ENCODE results near the gene ADAMTS4.
A peak's percentile ranks its signal among the peaks of the same experiment; 100 is the strongest.

ADAMTS4 gene

DNA sequence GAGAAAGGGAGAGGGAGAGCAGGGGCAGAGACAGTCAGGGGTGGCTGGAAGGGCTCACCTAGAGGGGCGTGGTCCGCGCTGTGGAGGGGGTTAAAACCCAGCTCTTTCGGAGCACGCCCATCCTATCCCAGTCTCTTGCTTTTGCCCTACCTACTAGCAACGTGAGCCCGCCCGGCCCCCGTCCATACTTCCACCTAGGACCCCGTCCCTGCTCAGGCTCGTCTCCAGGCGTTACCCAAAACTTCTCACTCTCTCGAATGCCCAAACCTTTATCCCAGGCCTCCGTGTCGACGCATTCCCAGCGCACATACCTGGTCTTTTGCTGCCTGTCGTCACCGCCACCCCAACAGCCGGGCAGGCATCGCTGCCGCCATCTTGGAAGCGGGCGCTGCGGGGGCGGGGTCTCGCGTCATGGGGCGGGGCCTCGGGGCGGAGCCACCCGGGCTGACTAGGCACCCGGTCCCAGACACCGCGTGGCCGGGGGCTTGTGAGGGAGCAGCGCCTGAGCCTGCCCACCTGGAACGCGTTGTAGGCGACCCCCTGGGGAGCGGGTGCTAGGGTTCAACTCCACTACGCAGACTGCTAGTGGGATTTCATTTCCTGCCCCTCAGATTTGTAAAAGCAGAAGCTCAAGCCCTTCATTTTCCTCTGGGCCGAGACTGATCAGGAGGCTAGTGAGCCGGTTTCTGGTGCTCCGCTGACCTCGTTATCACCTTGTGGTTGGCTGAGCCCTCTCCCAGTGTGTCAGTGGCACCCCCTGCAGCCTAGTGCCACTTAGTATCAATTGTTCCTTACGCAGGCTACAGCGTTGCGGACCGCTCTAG lies 21.5 kb downstream of the ADAMTS4 start, which contains the start of gene B4GALT3:
B4GALT3 (minus strand) TSS at position 396 of the 824 bp plus-strand sequence. CDS start 1,447 bp downstream, outside the sequence.
- Histone ChIP-seq H3K9me3 (ENCODE audit: control insufficient read depth in 1 of 2, low read length in 2 of 2) (no peaks in the 10 kb centered on the region), H3K27ac (ENCODE audit: low read length) (peak within 1 kb of the TSS; percentile 96), H3K4me1 (ENCODE audit: control insufficient read depth in 1 of 2, insufficient read depth in 2 of 2, low read length in 2 of 2) (peaks cover 21 to 23% of the 10 kb centered on the region in 2 donors), H3K4me3 (ENCODE audit: low read depth in 1 of 2, low read length in 2 of 2) (peak within 1 kb of the TSS; percentile 72 to 95), H3K27me3 (ENCODE audit: low read depth, low read length) (no peaks in the 10 kb centered on the region), H3K36me3 (ENCODE audit: control insufficient read depth in 1 of 2, insufficient read depth in 2 of 2, low read length in 2 of 2) (peaks cover 27 to 32% of the 10 kb centered on the region in 2 donors)

DNA sequence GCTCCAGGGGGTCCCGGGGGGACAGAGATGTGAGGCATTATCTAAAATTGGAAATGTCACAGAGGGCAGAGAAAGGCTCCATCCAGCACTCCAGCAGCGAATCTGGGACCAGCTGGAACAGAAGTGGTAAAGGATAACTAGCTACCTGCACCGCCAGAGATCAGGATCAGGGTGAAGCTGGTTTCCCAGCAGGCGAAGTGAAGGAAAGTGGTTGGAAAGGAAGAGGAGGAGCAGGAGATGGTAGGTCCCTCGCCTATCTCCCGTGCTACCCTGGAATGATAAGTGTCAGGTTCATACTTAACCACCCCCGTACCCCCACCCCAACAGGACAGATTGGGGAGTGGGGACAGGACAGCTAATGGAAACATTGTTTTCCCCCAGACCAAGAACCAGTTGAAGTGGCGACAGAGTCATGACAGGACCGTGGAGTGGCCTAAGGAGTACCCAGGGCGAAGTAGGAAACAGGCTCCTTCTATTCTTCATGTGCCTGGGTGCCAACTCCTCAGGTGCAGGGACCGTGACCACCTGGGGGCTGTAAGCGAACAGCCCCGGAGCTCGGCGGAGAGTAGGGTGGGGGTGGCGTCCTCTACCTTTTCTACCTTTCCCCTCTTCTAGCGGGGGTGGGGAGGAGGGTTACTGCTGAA lies 22.3 kb downstream of the ADAMTS4 start:
- peaks cover 34 to 39% of the 10 kb centered on the region in 2 donors for H3K36me3 ChIP-seq (ENCODE audit: control insufficient read depth in 1 of 2, insufficient read depth in 2 of 2, low read length in 2 of 2)
- H3K27me3 ChIP-seq (ENCODE audit: low read depth, low read length): no peaks in the 10 kb centered on the region
- H3K9me3 ChIP-seq (ENCODE audit: control insufficient read depth in 1 of 2, low read length in 2 of 2): no peaks in the 10 kb centered on the region
- H3K27ac ChIP-seq (ENCODE audit: low read length): peak overlapping the region; percentile 96
- peaks cover 21 to 24% of the 10 kb centered on the region in 2 donors for H3K4me1 ChIP-seq (ENCODE audit: control insufficient read depth in 1 of 2, insufficient read depth in 2 of 2, low read length in 2 of 2)
- peak overlapping the region; percentile 72 to 95 for H3K4me3 ChIP-seq (ENCODE audit: low read depth in 1 of 2, low read length in 2 of 2)

DNA sequence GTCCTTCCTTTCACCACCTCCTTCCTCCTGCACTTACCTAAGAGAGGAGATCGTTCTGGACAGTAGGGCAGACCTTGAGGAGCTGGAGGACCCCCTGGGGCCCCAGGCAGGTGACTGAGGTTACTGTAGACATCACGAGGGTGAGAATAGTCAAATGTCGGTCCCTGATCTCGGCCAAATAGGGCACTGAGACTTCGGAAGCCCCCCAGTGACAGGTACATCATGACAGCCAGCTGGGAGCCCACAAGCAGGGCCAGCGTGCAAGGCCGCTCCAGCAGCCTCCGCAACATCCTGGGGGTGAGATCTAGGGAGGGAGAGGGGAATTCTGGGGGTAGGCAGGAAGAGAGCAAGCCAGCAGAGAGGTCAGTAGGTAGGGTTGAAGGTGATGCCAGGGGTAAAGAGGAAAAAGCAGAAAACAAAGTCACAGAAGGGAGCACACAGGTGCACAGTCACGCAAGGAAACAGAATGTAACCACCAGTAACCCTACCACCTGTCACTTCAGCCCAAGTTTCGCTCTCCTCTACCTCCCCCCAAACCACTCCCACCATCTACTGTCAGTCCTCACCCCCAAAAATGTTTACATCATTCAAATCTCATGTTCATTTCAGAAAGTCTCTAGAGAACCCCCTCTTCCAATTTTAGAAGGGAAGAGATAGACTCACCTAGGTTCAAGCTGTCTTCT lies 22.9 kb downstream of the ADAMTS4 start:
- Histone ChIP-seq H3K4me1 (ENCODE audit: control insufficient read depth in 1 of 2, insufficient read depth in 2 of 2, low read length in 2 of 2) (peaks cover 21 to 24% of the 10 kb centered on the region in 2 donors), H3K9me3 (ENCODE audit: control insufficient read depth in 1 of 2, low read length in 2 of 2) (no peaks in the 10 kb centered on the region), H3K4me3 (ENCODE audit: low read depth in 1 of 2, low read length in 2 of 2) (peak overlapping the region; percentile 72 to 95), H3K36me3 (ENCODE audit: control insufficient read depth in 1 of 2, insufficient read depth in 2 of 2, low read length in 2 of 2) (peaks cover 41 to 46% of the 10 kb centered on the region in 2 donors), H3K27ac (ENCODE audit: low read length) (peak overlapping the region; percentile 96), H3K27me3 (ENCODE audit: low read depth, low read length) (no peaks in the 10 kb centered on the region)

- Histone ChIP-seq H3K4me1 (ENCODE audit: control insufficient read depth in 1 of 2, insufficient read depth in 2 of 2, low read length in 2 of 2) (peaks cover 21 to 24% of the 10 kb centered on the region in 2 donors), H3K36me3 (ENCODE audit: control insufficient read depth in 1 of 2, insufficient read depth in 2 of 2, low read length in 2 of 2) (peaks cover 48 to 56% of the 10 kb centered on the region in 2 donors), H3K27ac (ENCODE audit: low read length) (no peak overlapping the region), H3K4me3 (ENCODE audit: low read depth in 1 of 2, low read length in 2 of 2) (no peak overlapping the region), H3K27me3 (ENCODE audit: low read depth, low read length) (no peaks in the 10 kb centered on the region), H3K9me3 (ENCODE audit: control insufficient read depth in 1 of 2, low read length in 2 of 2) (no peaks in the 10 kb centered on the region)
These were observed 23.9 kb downstream of the ADAMTS4 start for GRCh38 chr1:161174911-161175310.

DNA sequence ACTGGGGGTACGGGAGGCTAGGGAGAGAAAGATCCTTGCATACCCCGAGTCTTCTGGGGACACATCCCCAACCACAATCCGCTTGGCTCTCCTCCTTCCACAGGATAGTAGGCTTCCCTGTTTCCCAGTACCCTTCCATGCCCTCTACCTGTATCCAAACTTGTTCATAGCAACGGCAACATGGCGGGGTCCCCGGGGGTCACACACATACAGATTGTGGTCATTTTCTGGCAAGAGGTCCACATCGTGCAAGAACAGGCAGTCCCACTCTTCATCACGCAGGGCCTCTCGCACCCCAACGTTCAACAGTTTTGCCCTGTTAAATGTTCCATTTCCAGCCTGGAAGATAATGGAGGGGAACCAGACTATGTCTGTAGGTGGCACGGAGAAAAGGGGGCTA lies 25.1 kb downstream of the ADAMTS4 start:
- no peak overlapping the region for H3K4me3 ChIP-seq (ENCODE audit: low read depth in 1 of 2, low read length in 2 of 2)
- peaks cover 52 to 66% of the 10 kb centered on the region in 2 donors for H3K36me3 ChIP-seq (ENCODE audit: control insufficient read depth in 1 of 2, insufficient read depth in 2 of 2, low read length in 2 of 2)
- H3K27ac ChIP-seq (ENCODE audit: low read length): peak overlapping the region; percentile 46
- H3K27me3 ChIP-seq (ENCODE audit: low read depth, low read length): no peaks in the 10 kb centered on the region
- H3K9me3 ChIP-seq (ENCODE audit: control insufficient read depth in 1 of 2, low read length in 2 of 2): no peaks in the 10 kb centered on the region
- peaks cover 21 to 24% of the 10 kb centered on the region in 2 donors for H3K4me1 ChIP-seq (ENCODE audit: control insufficient read depth in 1 of 2, insufficient read depth in 2 of 2, low read length in 2 of 2)

DNA sequence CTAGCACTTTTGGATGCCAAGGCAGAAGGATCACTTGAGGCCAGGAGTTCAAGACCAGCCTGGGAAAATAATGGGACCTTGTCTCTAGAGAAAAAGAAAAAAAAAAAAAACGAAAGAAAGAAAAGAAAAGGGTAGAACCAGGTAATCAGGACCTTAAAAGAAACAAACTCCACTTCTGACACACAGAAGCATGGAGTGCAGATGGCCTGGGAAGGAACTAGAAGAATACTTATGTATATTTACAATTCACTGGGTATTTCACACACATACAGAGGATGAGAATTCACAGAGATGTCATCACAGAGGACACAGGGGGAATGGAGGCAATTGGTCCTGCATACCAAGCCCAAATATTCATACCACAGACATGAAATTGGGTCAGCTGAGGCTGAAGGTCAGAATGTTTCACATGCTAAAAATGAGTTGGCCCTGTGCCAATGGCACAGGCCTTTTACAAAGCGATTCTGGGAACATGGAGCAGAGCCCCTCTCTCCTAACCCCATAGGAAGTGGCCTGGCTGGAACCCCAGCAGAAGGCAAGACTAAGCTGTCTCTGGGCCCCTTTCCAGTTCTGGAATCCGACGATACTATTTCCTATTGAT lies 26.0 kb downstream of the ADAMTS4 start:
- Histone ChIP-seq H3K4me3 (ENCODE audit: low read depth in 1 of 2, low read length in 2 of 2) (no peak overlapping the region), H3K27ac (ENCODE audit: low read length) (peak overlapping the region; percentile 46), H3K9me3 (ENCODE audit: control insufficient read depth in 1 of 2, low read length in 2 of 2) (no peaks in the 10 kb centered on the region), H3K4me1 (ENCODE audit: control insufficient read depth in 1 of 2, insufficient read depth in 2 of 2, low read length in 2 of 2) (peaks cover 16 to 29% of the 10 kb centered on the region in 2 donors), H3K27me3 (ENCODE audit: low read depth, low read length) (no peaks in the 10 kb centered on the region), H3K36me3 (ENCODE audit: control insufficient read depth in 1 of 2, insufficient read depth in 2 of 2, low read length in 2 of 2) (peaks cover 52 to 66% of the 10 kb centered on the region in 2 donors)

GRCh38 chr1:161172349-161172748 lies 26.5 kb downstream of the ADAMTS4 start:
- Histone ChIP-seq H3K27ac (ENCODE audit: low read length) (peak overlapping the region; percentile 46), H3K27me3 (ENCODE audit: low read depth, low read length) (no peaks in the 10 kb centered on the region), H3K4me1 (ENCODE audit: control insufficient read depth in 1 of 2, insufficient read depth in 2 of 2, low read length in 2 of 2) (peaks cover 12 to 35% of the 10 kb centered on the region in 2 donors), H3K4me3 (ENCODE audit: low read depth in 1 of 2, low read length in 2 of 2) (no peak overlapping the region), H3K9me3 (ENCODE audit: control insufficient read depth in 1 of 2, low read length in 2 of 2) (no peaks in the 10 kb centered on the region), H3K36me3 (ENCODE audit: control insufficient read depth in 1 of 2, insufficient read depth in 2 of 2, low read length in 2 of 2) (peaks cover 52 to 66% of the 10 kb centered on the region in 2 donors)

- no peaks in the 10 kb centered on the region for H3K9me3 ChIP-seq (ENCODE audit: control insufficient read depth in 1 of 2, low read length in 2 of 2)
- H3K36me3 ChIP-seq (ENCODE audit: control insufficient read depth in 1 of 2, insufficient read depth in 2 of 2, low read length in 2 of 2): peaks cover 52 to 66% of the 10 kb centered on the region in 2 donors
- no peak overlapping the region for H3K27ac ChIP-seq (ENCODE audit: low read length)
- peaks cover 12 to 39% of the 10 kb centered on the region in 2 donors for H3K4me1 ChIP-seq (ENCODE audit: control insufficient read depth in 1 of 2, insufficient read depth in 2 of 2, low read length in 2 of 2)
- no peaks in the 10 kb centered on the region for H3K27me3 ChIP-seq (ENCODE audit: low read depth, low read length)
- H3K4me3 ChIP-seq (ENCODE audit: low read depth in 1 of 2, low read length in 2 of 2): no peak overlapping the region
These were observed 27.2 kb downstream of the ADAMTS4 start for GRCh38 chr1:161171696-161172095.

GRCh38 chr1:161171191-161171590 lies 27.7 kb downstream of the ADAMTS4 start:
- Histone ChIP-seq H3K4me1 (ENCODE audit: control insufficient read depth in 1 of 2, insufficient read depth in 2 of 2, low read length in 2 of 2) (peaks cover 7 to 36% of the 10 kb centered on the region in 2 donors), H3K36me3 (ENCODE audit: control insufficient read depth in 1 of 2, insufficient read depth in 2 of 2, low read length in 2 of 2) (peaks cover 52 to 66% of the 10 kb centered on the region in 2 donors), H3K27me3 (ENCODE audit: low read depth, low read length) (no peaks in the 10 kb centered on the region), H3K9me3 (ENCODE audit: control insufficient read depth in 1 of 2, low read length in 2 of 2) (no peaks in the 10 kb centered on the region), H3K4me3 (ENCODE audit: low read depth in 1 of 2, low read length in 2 of 2) (no peak overlapping the region), H3K27ac (ENCODE audit: low read length) (no peak overlapping the region)

DNA sequence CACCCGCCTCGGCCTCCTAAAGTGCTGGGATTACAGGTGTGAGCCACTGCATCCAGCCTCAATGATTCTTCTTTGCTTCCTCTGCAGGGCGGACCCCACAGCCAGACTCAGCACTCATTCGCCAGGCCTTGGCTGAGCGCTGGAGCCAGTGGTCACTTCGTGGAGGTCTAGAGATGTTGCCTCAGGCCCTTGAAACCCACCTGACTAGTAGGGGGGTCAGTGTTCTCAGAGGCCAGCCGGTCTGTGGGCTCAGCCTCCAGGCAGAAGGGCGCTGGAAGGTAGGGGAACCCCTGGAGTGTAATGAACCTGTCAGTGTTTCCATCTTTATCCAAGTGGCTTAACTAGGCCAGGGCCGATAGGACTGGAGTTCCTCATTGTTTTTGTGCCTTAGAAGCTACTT lies 29.9 kb downstream of the ADAMTS4 start:
- Histone ChIP-seq H3K27me3 (ENCODE audit: low read depth, low read length) (no peaks in the 10 kb centered on the region), H3K9me3 (ENCODE audit: control insufficient read depth in 1 of 2, low read length in 2 of 2) (no peaks in the 10 kb centered on the region), H3K4me1 (ENCODE audit: control insufficient read depth in 1 of 2, insufficient read depth in 2 of 2, low read length in 2 of 2) (peaks cover 9 to 39% of the 10 kb centered on the region in 2 donors), H3K4me3 (ENCODE audit: low read depth in 1 of 2, low read length in 2 of 2) (no peak overlapping the region), H3K27ac (ENCODE audit: low read length) (no peak overlapping the region), H3K36me3 (ENCODE audit: control insufficient read depth in 1 of 2, insufficient read depth in 2 of 2, low read length in 2 of 2) (peaks cover 39 to 58% of the 10 kb centered on the region in 2 donors)
